H54 (cell line): ENCODE results near the gene LIMS2.

Experiments used
- DNase-seq: peaks from one replicate; pipeline ENCODE4 v3.0.0; 2011; ENCODE audit warnings: low spot score, mixed read lengths; ENCODE audit not compliant: insufficient read length
- FAIRE-seq: peaks from 3 replicates; lab custom pipeline; 2011; peaks lifted over from hg19 to GRCh38; lab: Jason Lieb, UNC
- POLR2A ChIP-seq: IDR thresholded peaks from 2 replicates; pipeline ENCODE4 v1.6.1; 2011; ENCODE audit warnings: low read depth, mild to moderate bottlenecking, low read length

The LIMS2 gene

GRCh38 chr2:127608061-127609030 lies 67.0 kb downstream of the LIMS2 start:
- FAIRE-seq (no peak), DNase-seq (no peak)
- no peak for TF ChIP-seq POLR2A

GRCh38 chr2:127607399-127607908 lies 67.9 kb downstream of the LIMS2 start:
- no peak for TF ChIP-seq POLR2A
- DNase-seq (no peak), FAIRE-seq (no peak)

- no peak for DNase-seq
- TF ChIP-seq POLR2A, result no peak
- FAIRE-seq, result no peak
Observed at GRCh38 chr2:127606625-127607398, 68.5 kb downstream of the LIMS2 start.

GRCh38 chr2:127605691-127606263 lies 69.6 kb downstream of the LIMS2 start:
- no peak for TF ChIP-seq POLR2A
- DNase-seq (no peak), FAIRE-seq (no peak)

- DNase-seq (no peak), FAIRE-seq (no peak)
- TF ChIP-seq POLR2A, result no peak
Observed at GRCh38 chr2:127604986-127605385, 70.3 kb downstream of the LIMS2 start.

- no peak for DNase-seq
- FAIRE-seq, result no peak
- no peak for TF ChIP-seq POLR2A
Observed at GRCh38 chr2:127599211-127599610, 76.1 kb downstream of the LIMS2 start.

- FAIRE-seq (no peak), DNase-seq (no peak)
- TF ChIP-seq POLR2A, result no peak
Observed at GRCh38 chr2:127598711-127599110, 76.6 kb downstream of the LIMS2 start.

GRCh38 chr2:127597984-127598380 lies 77.3 kb downstream of the LIMS2 start:
- no peak for DNase-seq
- FAIRE-seq, result peak; percentile 68
- TF ChIP-seq POLR2A, result no peak

- no peak for FAIRE-seq
Observed at GRCh38 chr2:127597046-127597983, 78.0 kb downstream of the LIMS2 start.

GRCh38 chr2:127596311-127597045 lies 78.9 kb downstream of the LIMS2 start:
- no peak for TF ChIP-seq POLR2A
- FAIRE-seq (no peak), DNase-seq (no peak)

More at GRCh38 chr2:127597046-127597983, 78.0 kb downstream of the LIMS2 start:
- TF ChIP-seq POLR2A, result no peak
- no peak for DNase-seq

GRCh38 chr2:127594116-127594591 lies 81.2 kb downstream of the LIMS2 start:
- no peak for DNase-seq
- no peak for FAIRE-seq
- no peak for TF ChIP-seq POLR2A

GRCh38 chr2:127593228-127594115 lies 81.9 kb downstream of the LIMS2 start:
- no peak for TF ChIP-seq POLR2A
- DNase-seq (no peak), FAIRE-seq (no peak)
